Measurements from ENCODE around the gene FAR1.
"Not testable (repeated sequence)": the region's sequence is repeated elsewhere in the genome, so short reads cannot be mapped to it uniquely, and the experiment has no call there.

FAR1 gene, protein sequence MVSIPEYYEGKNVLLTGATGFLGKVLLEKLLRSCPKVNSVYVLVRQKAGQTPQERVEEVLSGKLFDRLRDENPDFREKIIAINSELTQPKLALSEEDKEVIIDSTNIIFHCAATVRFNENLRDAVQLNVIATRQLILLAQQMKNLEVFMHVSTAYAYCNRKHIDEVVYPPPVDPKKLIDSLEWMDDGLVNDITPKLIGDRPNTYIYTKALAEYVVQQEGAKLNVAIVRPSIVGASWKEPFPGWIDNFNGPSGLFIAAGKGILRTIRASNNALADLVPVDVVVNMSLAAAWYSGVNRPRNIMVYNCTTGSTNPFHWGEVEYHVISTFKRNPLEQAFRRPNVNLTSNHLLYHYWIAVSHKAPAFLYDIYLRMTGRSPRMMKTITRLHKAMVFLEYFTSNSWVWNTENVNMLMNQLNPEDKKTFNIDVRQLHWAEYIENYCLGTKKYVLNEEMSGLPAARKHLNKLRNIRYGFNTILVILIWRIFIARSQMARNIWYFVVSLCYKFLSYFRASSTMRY

DNA sequence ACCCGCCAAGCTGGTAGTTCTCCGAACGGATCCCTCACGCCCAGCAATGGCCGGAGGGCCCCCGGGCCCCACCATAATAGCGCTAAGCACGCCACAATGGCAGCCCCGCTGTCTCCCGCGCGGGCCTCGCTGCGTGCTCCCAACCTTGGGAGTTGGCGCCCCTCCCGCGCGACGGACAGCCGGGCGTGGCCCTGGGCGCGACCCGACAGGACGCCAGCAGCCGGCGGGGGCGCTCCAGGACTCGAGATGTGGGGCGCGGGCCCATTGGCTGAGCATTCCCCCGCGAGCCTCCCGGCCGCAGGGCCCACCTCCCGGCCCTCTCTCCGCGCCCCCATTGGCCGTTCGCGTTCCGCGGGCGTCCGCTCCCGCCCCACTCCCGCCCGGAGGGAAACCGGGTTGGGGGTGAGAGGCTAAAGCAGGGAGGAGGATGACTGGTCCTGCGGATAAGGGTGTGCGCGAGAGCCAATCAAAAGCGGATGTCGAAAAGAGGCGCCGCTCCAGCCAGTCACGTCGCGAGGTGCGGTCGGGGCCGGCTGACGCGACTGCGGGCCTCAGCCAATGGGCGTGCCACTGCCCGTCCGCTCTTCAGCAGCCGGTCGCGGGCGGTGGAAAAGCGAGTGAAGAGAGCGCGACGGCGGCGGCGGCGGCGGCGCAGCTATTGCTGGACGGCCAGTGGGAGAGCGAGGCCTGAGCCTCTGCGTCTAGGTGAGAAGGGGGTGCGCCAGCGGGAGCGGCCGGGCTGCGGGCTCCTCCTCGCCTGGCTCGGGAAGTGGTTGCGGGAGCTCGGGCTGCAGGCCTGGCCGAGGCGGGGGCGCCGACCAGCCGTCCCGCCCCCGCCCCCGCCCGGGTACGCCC is at the start of gene FAR1:
Gene FAR1 (plus strand): TSS at position 567 of the 855 bp plus-strand sequence. CDS start 26,098 bp downstream, outside the sequence.
- TF ChIP-seq, protein P1, sequence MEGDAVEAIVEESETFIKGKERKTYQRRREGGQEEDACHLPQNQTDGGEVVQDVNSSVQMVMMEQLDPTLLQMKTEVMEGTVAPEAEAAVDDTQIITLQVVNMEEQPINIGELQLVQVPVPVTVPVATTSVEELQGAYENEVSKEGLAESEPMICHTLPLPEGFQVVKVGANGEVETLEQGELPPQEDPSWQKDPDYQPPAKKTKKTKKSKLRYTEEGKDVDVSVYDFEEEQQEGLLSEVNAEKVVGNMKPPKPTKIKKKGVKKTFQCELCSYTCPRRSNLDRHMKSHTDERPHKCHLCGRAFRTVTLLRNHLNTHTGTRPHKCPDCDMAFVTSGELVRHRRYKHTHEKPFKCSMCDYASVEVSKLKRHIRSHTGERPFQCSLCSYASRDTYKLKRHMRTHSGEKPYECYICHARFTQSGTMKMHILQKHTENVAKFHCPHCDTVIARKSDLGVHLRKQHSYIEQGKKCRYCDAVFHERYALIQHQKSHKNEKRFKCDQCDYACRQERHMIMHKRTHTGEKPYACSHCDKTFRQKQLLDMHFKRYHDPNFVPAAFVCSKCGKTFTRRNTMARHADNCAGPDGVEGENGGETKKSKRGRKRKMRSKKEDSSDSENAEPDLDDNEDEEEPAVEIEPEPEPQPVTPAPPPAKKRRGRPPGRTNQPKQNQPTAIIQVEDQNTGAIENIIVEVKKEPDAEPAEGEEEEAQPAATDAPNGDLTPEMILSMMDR (IDR thresholded peaks at IDR 0.05; ENCODE audit: control insufficient read depth, insufficient read depth, low read depth, low read length, missing control alignments) = peak; percentile 36
- DNase-seq (ENCODE audit: low read depth) = peak; percentile 96
- peak within 1 kb of the TSS; percentile 80 for H3K4me3 ChIP-seq (ENCODE audit: control insufficient read depth, low read depth, low read length)

DNA sequence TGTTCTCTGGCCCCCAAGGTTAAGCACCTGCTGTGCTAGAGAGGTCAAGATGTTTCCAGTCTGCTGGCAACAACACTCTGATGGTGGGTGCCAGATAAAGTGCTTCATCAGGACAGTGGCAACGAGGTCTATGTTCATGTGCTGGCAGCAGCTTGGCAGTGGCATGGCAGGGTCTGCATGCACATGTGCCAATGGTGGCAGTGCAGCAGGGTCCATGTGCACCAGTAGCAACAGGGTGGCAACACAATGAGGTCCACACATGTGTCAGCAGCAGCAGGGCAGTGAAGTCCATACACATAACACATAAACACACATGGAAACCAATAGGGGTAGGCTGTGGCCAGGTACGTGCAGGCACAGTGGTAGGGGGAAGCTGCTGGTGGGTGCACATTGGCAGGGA is 48.4 kb upstream of the FAR1 start:
- H3K4me3 ChIP-seq (ENCODE audit: control insufficient read depth, low read depth, low read length) = no peak overlapping the region
- TF ChIP-seq, protein P1 (IDR thresholded peaks at IDR 0.05; ENCODE audit: control insufficient read depth, insufficient read depth, low read depth, low read length, missing control alignments) = no peak
- DNase-seq (ENCODE audit: low read depth) = no peak

DNA sequence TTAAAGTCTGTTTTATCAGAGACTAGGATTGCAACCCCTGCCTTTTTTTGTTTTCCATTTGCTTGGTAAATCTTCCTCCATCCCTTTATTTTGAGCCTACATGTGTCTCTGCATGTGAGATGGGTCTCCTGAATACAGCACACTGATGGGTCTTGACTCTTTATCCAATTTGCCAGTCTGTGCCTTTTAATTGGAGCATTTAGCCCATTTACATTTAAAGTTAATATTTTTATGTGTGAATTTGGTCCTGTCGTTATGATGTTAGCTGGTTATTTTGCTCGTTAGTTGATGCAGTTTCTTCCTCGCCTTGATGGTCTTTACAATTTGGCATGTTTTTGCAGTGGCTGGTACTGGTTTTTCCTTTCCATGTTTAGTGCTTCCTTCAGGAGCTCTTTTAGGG is 41.6 kb upstream of the FAR1 start:
- DNase-seq (ENCODE audit: low read depth); H3K4me3 ChIP-seq (ENCODE audit: control insufficient read depth, low read depth, low read length): not testable (repeated sequence)

DNA sequence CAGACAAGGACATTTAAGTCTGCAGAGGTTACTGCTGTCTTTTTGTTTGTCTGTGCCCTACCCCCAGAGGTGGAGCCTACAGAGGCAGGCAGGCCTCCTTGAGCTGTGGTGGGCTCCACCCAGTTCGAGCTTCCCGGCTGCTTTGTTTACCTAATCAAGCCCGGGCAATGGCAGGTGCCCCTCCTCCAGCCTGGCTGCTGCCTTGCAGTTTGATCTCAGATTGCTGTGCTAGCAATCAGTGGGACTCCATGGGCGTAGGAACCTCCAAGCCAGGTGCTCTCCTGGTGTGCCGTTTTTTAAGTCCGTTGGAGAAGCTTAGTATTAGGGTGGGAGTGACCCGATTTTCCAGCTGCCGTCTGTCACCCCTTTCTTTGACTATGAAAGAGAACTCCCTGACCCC is 39.8 kb upstream of the FAR1 start:
- not testable (repeated sequence) for H3K4me3 ChIP-seq (ENCODE audit: control insufficient read depth, low read depth, low read length); DNase-seq (ENCODE audit: low read depth)

DNA sequence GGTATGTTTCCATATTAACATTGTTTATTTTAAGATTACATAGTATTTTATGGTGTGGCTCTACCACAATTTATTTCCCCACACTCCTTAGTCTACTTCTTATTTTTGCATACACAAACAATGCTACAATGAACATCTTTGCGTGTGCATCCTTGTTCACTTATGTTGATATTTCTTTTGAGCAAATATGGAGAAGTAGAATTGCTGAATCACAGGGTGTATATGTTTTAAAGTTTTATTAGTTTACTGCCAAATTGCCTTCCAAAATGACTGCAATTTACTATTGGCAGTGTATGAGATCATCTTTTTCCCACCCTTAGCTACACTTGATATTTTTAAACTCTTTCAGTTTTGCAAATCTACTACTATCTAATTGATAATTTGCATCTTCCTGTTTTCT is 38.7 kb upstream of the FAR1 start:
- TF ChIP-seq, protein P1 (IDR thresholded peaks at IDR 0.05; ENCODE audit: control insufficient read depth, insufficient read depth, low read depth, low read length, missing control alignments) = no peak
- H3K4me3 ChIP-seq (ENCODE audit: control insufficient read depth, low read depth, low read length) = no peak overlapping the region
- no peak for DNase-seq (ENCODE audit: low read depth)

DNA sequence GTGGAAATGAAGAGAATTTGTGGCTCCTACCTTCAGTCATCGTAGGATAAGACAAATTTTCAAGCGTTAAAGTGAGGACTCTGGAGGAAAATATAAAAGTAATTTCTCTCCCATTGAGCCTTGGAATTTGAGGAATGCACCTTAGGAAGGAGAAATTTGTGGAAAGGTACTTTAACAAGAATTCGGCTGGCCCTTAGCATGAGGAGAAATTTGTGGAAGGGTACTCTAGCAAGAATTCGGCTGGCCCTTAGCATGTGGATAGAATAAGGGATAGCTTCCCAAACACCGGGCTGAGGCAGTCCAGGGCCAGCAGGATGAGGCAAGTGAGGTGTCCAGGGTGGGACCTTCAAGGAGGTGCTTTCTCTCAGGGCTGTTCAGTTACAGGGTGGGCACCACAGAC is 33.2 kb upstream of the FAR1 start:
- no peak for DNase-seq (ENCODE audit: low read depth)
- TF ChIP-seq, protein P1 (IDR thresholded peaks at IDR 0.05; ENCODE audit: control insufficient read depth, insufficient read depth, low read depth, low read length, missing control alignments) = no peak
- no peak overlapping the region for H3K4me3 ChIP-seq (ENCODE audit: control insufficient read depth, low read depth, low read length)

DNA sequence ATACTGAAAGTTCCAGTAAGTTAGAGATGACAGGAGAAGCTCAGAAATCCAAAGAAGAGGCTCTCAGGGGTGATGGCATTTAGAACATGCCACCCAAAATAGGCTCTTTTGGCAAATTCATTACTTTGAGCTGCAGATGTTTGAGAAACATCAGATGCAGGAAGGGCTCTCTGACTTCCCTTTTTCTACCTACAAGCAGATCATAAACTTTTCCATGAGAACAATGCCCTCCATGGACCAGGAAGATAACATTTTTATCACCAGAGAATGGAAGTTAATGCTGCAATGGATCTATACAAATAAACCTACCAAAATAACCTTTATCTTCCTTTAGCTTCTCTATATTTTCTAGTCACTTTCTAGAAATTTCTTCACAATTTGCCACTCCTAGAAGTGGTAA is 32.7 kb upstream of the FAR1 start:
- H3K4me3 ChIP-seq (ENCODE audit: control insufficient read depth, low read depth, low read length) = no peak overlapping the region
- no peak for DNase-seq (ENCODE audit: low read depth)
- TF ChIP-seq, protein P1 (IDR thresholded peaks at IDR 0.05; ENCODE audit: control insufficient read depth, insufficient read depth, low read depth, low read length, missing control alignments) = no peak

All from AG09309 (cell line).